GM19468 (cell line): ENCODE results near the gene CCDC201.

Experiments used
- ATAC-seq: cut with Tn5 transposase; IDR thresholded peaks from one replicate; pipeline ENCODE4 v1.9.1; 2021; ENCODE audit warnings: mild to moderate bottlenecking, moderate library complexity, moderate number of reproducible peaks; ENCODE audit not compliant: unreplicated experiment; ENCODE audit errors: extremely low read depth

Gene CCDC201

DNA sequence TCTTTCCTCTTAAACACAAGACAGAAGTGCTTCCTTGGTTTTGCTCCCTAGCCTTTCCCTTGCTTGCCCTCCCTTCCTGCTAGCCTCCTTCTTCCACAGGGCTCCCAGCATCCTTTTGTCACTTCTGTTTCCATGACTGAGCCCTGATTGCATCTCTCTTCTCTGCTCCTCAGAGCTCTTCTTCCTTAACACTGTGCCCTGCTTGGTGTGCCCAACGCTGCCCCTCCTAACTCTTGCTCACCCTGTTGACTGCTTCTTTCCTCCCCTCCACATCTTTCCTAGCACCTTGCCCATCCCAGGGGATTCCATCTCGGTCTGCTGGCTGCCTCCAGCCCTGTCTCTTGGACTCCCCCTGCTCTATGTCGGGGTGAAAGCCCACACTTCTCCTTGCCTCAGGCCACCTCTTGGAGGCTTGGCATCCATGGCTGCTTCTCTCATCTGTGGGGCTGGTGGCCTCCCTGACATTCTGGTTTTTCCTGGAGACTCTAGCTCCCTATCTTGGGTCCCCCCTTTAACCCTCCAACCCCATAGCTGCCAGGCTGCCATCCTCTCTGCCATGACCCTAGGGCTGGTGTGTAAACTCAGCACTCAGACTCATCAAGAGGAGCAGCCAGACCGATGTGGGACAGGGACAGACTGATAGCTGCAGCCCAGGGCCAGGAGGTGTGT, 21.2 kb upstream of the CCDC201 start:
- ATAC-seq: no peak

DNA sequence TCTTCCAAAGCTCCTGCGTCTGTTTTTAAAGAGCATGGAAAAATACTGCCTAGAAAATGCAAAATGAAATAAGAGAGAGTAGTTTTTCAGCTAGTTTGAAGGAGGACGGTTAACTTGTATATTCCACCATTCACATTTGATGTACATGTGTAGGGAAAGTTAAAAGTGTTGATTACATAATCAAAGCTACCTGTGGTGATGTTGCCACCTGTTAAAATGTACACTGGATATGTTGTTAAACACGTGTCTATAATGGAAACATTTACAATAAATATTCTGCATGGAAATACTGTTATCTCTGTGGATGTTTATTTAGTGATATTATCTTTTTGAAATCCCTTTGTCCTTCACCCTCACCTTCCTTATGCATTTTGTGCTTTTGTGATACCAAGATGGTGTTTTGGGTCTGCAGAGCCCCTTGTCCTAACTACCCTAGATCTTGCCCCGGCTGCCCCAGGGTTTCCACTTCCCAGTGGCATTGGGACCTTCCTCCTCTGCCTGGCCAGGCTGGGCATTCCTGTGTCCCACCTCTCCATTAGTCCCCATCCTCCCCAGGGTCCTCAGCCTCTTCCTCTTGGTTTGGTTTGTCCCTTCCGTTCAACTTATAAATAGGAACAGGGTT, 20.6 kb upstream of the CCDC201 start:
- no peak for ATAC-seq

DNA sequence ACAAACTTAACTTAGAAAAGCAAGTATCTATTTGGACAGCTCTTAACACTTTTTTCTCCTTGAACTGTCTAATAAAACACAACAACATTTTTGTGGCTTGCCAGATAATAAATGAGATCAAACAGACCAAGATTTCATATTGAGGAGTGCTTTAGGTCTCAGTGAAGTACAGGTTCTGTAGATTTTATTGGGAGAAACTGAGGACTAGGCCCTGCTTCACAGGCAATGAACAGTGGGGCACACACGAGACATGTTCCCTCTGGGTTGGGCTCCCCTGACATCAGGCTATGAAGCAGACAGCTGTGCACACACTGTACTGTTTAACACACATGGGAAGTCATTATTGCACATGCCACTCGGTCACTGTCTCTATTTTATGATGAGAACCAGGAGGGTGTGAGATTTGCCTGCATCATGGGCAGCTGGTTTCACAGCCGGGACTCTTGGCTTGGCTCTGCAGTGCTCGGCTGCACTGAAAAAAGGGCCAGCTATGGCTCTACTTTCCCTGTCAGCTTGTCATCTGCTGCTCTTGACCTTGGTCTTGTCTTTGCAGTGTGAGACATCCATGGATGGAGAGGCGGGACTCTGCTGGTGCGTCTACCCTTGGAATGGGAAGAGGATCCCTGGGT, 19.6 kb upstream of the CCDC201 start:
- ATAC-seq: no peak

DNA sequence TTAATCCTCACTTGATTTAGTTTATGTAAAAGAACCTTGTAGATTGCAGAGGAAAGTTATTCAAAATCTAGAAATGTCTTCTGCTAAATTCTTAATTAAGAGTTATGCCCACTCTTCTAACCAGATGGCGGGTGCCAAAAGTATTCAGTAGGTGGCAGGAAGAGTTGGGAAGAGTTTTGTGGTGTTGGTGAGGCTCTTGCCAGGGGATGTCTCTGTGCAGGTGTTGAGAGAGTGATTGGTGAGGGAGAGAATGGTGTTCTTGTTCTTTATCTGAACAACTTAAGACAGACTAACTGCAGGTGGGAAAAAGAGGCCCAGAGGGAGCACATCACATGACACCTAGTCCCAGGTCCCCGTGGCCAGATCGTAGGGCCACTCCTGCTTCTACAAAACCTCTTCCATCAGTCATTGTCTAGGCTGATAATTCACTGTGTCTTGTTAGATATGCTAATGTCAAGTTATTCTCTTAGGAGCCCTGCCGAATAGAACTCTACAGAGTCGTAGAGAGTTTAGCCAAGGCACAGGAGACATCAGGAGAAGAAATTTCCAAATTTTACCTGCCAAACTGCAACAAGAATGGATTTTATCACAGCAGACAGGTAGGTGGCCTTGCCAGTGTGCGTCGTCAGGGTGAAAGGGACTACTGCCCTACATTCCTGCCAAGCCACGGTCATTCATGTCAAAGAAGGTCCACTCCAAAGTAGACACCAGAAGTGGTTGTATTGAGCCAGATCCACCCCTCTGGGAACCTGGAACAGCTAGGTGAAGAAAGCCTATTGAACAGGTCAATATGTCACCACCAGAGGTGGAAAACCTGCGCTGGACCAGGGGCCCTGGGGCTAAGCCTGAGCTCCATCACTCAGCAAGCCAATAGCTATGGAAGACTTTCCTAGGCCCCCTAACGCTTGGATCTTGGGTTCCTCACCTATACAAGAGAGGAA, 18.9 kb upstream of the CCDC201 start:
- no peak for ATAC-seq

DNA sequence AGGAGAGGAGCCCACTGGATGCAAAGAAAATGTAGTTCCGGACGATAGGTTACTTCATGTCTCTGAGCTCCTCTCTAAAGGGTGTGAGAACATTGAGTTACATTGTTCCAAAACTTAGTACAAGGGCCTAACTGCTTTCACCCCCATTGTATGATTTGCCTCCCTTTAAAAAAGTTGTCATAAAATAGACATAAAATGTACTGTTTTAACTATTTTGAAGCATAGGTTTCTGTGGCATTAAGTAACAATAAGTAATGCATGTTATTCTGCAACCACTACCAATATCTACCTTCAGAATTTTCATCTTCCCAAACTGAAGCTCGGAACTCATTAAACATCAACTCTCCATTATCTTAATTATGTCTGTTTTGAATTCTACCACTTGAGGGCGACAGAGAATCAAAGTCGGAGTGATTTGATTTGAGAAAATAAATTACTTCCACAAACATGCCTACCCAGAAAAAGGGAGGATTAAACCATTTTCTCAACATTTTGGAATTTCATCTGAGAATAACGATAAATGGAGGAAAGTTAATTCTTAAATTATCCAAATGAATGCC, 18.1 kb upstream of the CCDC201 start:
- no peak for ATAC-seq

DNA sequence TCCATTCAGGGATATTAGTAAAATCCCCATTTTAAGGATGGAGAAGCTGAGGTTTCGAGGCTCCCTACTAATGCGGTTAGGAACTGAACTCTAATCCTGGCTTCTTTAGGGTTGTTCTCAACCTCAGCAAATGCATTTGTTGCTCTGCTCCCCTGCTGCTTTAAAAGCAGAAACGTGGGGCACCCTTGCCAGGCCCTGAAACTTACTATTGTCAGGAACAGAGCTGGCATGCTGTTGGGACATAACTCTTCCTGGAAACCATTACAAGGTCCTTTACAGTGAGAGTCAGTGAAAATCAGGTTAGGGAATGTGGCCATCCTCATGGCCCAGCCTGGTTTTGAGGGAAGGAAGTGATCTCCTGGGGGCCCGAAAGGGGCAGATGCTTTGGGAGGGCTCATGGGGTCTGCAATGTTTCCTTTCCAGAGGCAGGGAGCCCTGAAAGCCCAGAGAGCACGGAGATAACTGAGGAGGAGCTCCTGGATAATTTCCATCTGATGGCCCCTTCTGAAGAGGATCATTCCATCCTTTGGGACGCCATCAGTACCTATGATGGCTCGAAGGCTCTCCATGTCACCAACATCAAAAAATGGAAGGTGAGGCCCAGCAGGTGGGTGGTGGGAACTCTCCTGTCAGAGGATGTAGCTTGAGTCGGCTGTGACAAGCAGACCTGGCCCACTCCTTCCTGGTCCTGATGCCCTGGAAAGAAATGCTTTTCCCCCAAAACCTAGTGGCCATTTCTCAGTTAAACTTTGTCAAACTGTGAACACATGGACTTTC, 17.4 kb upstream of the CCDC201 start:
- no peak for ATAC-seq

DNA sequence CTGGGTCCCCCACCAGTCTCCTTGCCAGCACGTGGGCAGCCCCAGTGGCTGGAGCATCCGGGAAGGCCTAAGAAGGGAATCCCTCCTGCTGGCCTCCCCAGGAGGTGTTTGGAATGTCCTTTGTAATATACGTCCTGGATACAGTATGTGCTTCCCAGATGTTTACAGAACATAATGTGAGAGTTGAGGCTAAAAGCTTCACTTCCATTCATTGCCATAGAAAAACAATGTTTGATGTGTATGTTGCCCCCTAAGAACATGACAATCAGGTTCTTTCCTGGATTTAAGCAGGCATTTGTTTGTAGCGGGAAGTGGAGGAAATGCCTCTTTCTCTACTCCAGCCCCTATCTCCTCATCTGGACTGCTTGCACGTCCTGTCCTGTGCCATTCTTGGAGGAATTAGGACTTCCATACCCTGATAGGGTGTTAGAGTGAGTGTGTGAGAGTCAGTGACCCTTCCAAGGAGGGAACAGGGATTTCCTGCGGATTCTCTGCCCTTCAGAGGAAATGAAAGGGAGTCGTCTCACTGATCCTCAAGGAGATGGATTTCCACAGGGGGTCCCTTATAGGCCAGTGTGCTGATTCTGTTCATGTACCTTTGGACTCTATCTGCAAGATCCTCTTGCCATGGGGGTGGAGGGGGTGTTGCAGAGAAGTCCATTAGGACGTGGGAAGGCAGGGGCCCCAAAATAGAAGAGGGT, 16.6 kb upstream of the CCDC201 start:
- ATAC-seq: no peak

DNA sequence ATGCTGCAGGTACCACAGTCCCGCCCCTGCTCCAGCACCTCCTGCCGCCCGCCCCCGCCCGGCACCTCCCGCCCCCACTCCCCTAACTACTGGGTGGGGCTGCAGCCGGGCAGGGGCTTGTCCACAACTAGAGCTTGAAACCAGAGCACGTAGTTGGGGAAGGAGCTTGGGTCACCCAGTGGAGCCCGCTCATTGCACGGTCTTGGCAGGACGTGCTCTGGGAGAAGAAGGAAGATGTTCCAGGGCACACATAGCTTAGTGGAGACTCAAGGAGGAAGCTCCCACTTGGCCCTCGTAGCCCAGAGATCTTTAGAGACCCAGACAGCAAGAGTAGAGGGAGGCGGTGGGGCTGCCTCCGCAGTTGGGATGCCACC, 16.1 kb upstream of the CCDC201 start:
- no peak for ATAC-seq

DNA sequence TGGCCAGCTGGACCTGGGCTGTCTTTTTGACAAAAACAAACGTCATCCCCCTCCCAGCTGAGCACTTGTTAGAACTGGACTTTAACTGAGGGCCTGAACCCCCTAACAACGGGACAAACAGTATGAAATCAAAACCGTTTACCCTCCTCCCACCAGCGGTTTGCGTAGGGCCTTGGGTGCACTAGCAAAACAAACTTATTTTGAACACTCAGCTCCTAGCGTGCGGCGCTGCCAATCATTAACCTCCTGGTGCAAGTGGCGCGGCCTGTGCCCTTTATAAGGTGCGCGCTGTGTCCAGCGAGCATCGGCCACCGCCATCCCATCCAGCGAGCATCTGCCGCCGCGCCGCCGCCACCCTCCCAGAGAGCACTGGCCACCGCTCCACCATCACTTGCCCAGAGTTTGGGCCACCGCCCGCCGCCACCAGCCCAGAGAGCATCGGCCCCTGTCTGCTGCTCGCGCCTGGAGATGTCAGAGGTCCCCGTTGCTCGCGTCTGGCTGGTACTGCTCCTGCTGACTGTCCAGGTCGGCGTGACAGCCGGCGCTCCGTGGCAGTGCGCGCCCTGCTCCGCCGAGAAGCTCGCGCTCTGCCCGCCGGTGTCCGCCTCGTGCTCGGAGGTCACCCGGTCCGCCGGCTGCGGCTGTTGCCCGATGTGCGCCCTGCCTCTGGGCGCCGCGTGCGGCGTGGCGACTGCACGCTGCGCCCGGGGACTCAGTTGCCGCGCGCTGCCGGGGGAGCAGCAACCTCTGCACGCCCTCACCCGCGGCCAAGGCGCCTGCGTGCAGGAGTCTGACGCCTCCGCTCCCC, 15.5 kb upstream of the CCDC201 start, which contains the start of gene IGFBP1:
IGFBP1 (plus strand) TSS at position 304 of the 808 bp plus-strand sequence; CDS start at position 469, 165 bp downstream.
- no peak for ATAC-seq

DNA sequence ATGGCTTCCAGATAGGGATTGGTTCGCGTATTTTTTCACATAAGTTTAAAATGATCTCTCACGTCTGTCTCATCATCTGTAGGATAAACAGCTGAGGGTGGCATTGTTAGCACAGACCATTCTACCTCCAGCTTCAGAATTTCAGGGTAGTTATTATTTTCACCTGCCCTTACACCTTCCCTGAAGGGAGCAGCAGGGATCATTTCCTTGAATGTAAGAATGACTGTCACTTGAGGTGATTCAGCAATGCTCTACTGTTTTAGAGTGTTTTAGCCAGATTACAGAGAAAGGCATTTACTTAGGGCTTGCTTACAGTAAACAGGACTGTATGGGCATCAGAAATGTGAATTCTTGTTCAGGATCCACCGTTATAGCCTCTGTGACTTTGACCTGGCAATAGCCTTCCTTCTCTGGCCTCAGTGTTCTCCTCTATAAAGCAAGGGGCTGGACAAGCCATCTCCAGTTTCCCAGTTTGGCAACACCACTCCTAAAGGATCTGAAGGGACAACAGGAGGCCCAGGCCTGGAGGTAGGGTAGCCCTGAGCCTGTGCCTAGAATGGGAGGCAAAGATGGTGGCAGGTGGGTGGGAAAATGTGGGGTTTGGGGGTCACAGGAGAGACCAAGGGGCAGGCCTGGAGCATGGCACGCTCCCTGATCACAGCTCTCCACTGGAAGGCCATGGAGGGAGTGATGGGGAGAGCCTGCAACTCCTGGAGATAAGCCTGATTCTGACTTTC, 14.2 kb upstream of the CCDC201 start:
- no peak for ATAC-seq

DNA sequence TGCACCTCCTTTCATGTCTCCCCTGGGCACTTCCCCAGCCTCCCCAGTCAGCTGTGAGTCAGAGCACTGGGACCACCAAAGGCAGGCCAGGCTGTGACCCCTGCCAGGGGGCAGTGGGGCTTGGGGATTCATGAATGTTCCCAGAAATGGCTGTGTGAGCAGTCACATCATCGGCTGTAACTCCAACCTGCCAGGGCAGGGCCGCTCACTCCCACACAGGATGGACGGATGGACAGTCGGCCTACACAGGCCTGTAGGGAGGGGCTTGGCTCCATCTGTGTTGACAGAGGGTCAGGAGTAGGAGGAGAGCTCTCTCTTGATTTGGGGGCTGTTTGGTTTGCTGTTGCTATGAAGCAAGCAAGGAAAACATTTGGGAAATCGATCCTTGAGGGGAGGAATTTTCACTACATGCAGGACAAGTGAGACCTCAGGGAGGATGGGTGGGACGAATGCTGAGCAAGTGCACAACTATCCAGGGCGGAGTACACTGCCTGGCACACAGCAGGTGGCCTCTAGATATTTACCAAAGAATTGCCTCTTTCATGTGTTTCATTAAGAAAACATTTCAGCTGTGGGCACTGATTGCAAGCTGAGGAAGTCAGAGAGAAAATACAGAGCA, 12.5 kb upstream of the CCDC201 start:
- ATAC-seq: no peak

DNA sequence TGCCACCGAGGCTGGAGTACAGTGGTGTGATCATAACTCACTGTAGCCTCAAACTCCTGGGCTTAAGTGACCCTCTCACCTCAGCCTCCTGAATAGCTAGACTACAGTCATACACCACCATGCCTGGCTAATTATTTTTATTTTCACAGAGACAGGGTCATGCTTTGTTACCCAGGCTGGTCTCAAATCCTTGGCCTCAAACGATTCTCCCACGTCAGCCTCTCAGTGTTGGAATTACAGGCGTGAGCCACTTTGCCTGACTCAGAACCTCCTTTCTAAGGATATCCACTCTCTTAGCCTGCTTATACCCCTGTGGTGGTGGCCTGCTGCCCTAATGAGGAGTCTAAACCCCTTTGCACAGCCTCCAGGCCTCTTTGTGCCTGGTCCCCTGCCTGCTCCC, 11.3 kb upstream of the CCDC201 start:
- ATAC-seq: no peak

DNA sequence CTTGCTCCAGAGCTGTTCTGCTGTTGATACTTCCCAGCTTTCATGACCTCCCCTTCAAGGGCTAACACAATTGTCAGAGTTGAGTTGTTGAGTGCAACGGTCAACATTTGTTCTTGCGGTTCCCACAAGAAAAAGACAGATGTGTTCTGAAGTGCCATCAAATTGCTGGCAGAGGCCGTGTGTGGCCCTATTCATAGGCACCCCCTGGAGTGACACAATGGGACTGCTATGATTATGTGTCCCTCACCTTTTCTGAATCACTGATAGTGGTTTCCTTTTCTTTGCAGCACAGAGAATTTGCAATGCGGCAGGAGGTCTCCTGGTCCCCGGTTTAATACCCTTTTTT, 9.6 kb upstream of the CCDC201 start:
- ATAC-seq: no peak

DNA sequence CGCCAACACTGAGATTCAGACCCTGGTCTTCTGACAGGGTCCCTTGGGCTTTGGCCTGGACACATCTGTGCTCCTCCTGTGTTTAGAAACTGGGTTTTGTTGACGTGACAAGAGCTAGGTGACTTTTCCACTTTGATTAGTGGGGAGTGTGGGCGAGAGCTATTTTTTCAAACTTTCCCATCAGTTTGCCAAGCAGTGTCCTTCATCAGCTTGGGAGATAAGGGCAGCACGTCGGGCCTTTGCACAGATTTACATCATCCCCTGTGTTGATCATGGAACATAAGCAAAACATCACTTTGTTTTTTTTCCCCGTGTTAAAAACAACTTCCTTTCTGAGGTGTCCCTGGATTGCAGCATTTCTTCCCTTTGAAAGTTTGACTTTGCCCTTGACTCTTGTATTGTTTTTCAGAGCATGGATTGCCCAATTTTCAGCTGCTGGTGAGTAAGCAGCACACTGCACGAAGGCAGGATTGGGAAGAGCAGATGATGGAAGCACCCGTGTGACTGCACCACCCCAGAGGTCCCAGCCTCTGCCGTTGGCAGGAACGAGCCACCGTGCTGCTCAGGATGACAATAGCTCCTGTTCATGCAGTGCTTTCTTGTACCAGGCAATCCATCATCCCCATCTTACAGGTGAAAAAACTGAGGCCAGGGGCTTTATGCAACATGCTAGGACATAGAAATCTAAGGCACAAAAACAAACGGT, 9.0 kb upstream of the CCDC201 start:
- no peak for ATAC-seq

DNA sequence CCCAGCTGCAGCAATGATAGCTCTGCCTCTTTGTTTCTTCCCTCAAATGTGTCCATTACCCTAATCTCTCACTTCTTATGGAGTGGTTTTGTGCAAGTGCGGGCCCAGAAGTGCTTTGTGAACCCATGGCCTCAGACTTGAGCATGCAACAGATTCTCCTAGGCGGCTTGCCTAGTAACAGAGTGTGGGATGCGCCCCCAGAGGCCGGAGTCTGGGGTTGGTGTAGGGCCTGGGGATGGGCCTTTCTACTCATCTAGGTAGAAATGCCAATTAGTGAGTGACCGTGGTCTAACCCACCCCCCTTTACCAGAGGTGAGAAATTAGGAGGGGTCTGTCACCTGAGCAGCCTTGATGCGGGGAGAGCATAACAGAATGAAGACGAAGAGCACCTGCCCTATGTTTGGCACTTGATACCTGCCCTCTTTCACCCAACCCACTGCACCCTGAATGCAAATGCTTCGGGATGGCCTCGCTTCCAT, 8.4 kb upstream of the CCDC201 start:
- ATAC-seq: no peak

DNA sequence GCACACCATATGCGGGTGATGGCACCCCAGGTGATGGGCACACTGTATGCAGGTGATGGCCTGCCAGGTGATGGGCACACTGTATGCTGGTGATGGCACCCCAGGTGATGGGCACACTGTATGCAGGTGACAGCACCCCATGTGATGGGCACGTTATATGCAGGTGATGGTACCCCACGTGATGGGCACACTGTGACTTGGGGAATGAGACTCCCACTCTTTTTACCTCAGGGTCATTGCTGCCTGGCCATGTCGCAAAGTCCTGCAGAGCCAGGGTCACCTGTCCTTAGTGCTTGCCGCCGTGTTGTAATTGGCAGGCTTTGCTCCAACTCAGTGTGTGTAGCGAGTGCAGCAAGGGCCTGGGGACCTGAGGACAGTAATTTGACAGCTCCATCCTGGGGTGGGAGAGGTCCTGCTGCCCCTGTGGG, 7.6 kb upstream of the CCDC201 start:
- ATAC-seq: no peak
